Neural cell (in vitro differentiated cells): ENCODE results near the gene FKTN. TPM values are rescaled to one million over a fixed set of nuclear protein-coding genes. Genes with fewer than 3 reads are reported as not detected.
A peak's percentile ranks its signal among the peaks of the same experiment; 100 is the strongest.

Experiments
- H2AFZ ChIP-seq: fragments of 200-600, 300-800 bp; sonication (generic), shearing (Covaris generic); 2 replicates; pipeline ENCODE4 v1.6.0; 2014; ENCODE audit warnings: low read depth, mild to moderate bottlenecking, antibody characterized with exemption, low read length, moderate library complexity
- H3F3A ChIP-seq: fragments of 200-600 bp; shearing (Covaris generic); 2 replicates; pipeline ENCODE4 v1.6.1; 2016; ENCODE audit warnings: mild to moderate bottlenecking, moderate library complexity, mixed read lengths, antibody characterized with exemption, low read length; ENCODE audit not compliant: insufficient read depth, poor library complexity, severe bottlenecking
- H3K27ac ChIP-seq: fragments of 200-600, 300-800 bp; sonication (generic), shearing (Covaris generic); 2 replicates; pipeline ENCODE4 v1.5.1; 2014; ENCODE audit warnings: mild to moderate bottlenecking, low read length, moderate library complexity
- H3K27me3 ChIP-seq: fragments of 300-800, 200-600 bp; sonication (generic), shearing (Covaris generic); 2 replicates; pipeline ENCODE4 v1.6.0; 2014; ENCODE audit warnings: mild to moderate bottlenecking, low read depth, low read length, moderate library complexity; ENCODE audit not compliant: insufficient read depth
- H3K36me3 ChIP-seq: fragments of 300-800, 200-600 bp; sonication (generic), shearing (Covaris generic); 2 replicates; pipeline ENCODE4 v1.5.1; 2014; ENCODE audit warnings: mild to moderate bottlenecking, antibody characterized with exemption, low read length, moderate library complexity; ENCODE audit not compliant: insufficient read depth
- H3K4me2 ChIP-seq: fragments of 300-800, 200-600 bp; sonication (generic), shearing (Covaris generic); 2 replicates; pipeline ENCODE4 v1.6.0; 2014; ENCODE audit warnings: mild to moderate bottlenecking, low read length
- H3K4me3 ChIP-seq: fragments of 300-800, 200-600 bp; sonication (generic), shearing (Covaris generic); 2 replicates; pipeline ENCODE4 v1.5.1; 2014; ENCODE audit warnings: mild to moderate bottlenecking, low read length, moderate library complexity
- H3K79me2 ChIP-seq: fragments of 200-600 bp; shearing (Covaris generic); replicated peaks from 2 replicates; pipeline ENCODE4 v1.6.0; 2014; ENCODE audit warnings: mild to moderate bottlenecking, low read length, moderate library complexity; ENCODE audit not compliant: insufficient read depth
- H3K9ac ChIP-seq: fragments of 300-800, 200-600 bp; sonication (generic), shearing (Covaris generic); 2 replicates; pipeline ENCODE4 v1.6.1; 2016; ENCODE audit warnings: mild to moderate bottlenecking, low read length, mixed read lengths
- H3K9me2 ChIP-seq: fragments of 200-600 bp; shearing (Covaris generic); 2 replicates; pipeline ENCODE4 v1.6.1; 2016; ENCODE audit warnings: mild to moderate bottlenecking, low read length, mixed read lengths; ENCODE audit not compliant: insufficient read depth
- H3K9me3 ChIP-seq: fragments of 200-600, 300-800 bp; sonication (generic), shearing (Covaris generic); 2 replicates; pipeline ENCODE4 v1.6.1; 2016; ENCODE audit warnings: mild to moderate bottlenecking, mixed run types, low read length, moderate library complexity, mixed read lengths
- H4K20me1 ChIP-seq: fragments of 200-600 bp; shearing (Covaris generic); 2 replicates; pipeline ENCODE4 v1.6.1; 2016; ENCODE audit warnings: mild to moderate bottlenecking, mixed run types; ENCODE audit not compliant: insufficient read depth
- CTCF ChIP-seq: fragments of 450-650 bp; IDR thresholded peaks from 2 replicates; pipeline ENCODE4 v1.5.1; 2014; ENCODE audit warnings: antibody characterized with exemption, mild to moderate bottlenecking, moderate library complexity; ENCODE audit not compliant: poor library complexity, severe bottlenecking
- EP300 ChIP-seq: fragments of 450-650 bp; conservative IDR thresholded peaks from 2 replicates; pipeline ENCODE4 v1.6.1; 2014; ENCODE audit warnings: antibody characterized with exemption, mild to moderate bottlenecking, moderate library complexity; ENCODE audit not compliant: poor library complexity, severe bottlenecking
- EZH2 ChIP-seq: fragments of 200-600, 300-800 bp; shearing (Covaris generic), sonication (generic); IDR thresholded peaks from 2 replicates; pipeline ENCODE4 v1.6.1; 2014; ENCODE audit warnings: antibody characterized with exemption, low read length, borderline replicate concordance, mild to moderate bottlenecking; ENCODE audit not compliant: insufficient read depth, poor library complexity, severe bottlenecking
- MXI1 ChIP-seq: fragments of 450-650 bp; conservative IDR thresholded peaks from 2 replicates; pipeline ENCODE4 v1.6.1; 2014; ENCODE audit warnings: antibody characterized with exemption, mild to moderate bottlenecking; ENCODE audit not compliant: poor library complexity, severe bottlenecking
- POLR2AphosphoS5 ChIP-seq: IDR thresholded peaks from 2 replicates; pipeline ENCODE4 v1.6.1; 2012
- RAD21 ChIP-seq: fragments of 450-650 bp; conservative IDR thresholded peaks from 2 replicates; pipeline ENCODE4 v1.6.1; 2014; ENCODE audit warnings: antibody characterized with exemption, mild to moderate bottlenecking, moderate library complexity
- REST ChIP-seq: IDR thresholded peaks from 2 replicates; pipeline ENCODE4 v1.6.1; 2012; ENCODE audit warnings: borderline replicate concordance
- SMC3 ChIP-seq: fragments of 450-650 bp; conservative IDR thresholded peaks from 2 replicates; pipeline ENCODE4 v1.6.1; 2014; ENCODE audit warnings: antibody characterized with exemption, mild to moderate bottlenecking, moderate library complexity; ENCODE audit not compliant: poor library complexity
- TAF1 ChIP-seq: IDR thresholded peaks from 2 replicates; pipeline ENCODE4 v1.6.1; 2012; ENCODE audit warnings: low read depth
- polyA minus RNA-seq: library from RNA; depleted of rRNA, polyadenylated mRNA; stranded (reverse); fragments of >200 nt; gene quantifications from 2 replicates; pipeline ENCODE4 v1.2.3, GENCODE V29; 2014
- polyA plus RNA-seq: library from polyadenylated mRNA; depleted of rRNA; stranded (reverse); fragments of >200 nt; gene quantifications from 2 replicates; pipeline ENCODE4 v1.2.3, GENCODE V29; 2014

FKTN gene
- polyA plus RNA-seq (20.1 and 52.1 TPM in 2 replicates), polyA minus RNA-seq (40.2 and 43.2 TPM in 2 replicates)

GRCh38 chr9:105557804-105558610 is at the start of gene FKTN:
TSS of gene FKTN (plus strand) at chr9:105558131. CDS start at chr9:105575033, 16,902 bp downstream.
- Histone ChIP-seq H3K9me3 (peaks cover 7% of the 10 kb centered on the region), H3K9me2 (no peaks in the 10 kb centered on the region), H3K36me3 (no peaks in the 10 kb centered on the region), H3K4me2 (peak within 1 kb of the TSS; percentile 82), H3K9ac (peak within 1 kb of the TSS; percentile 70), H3K79me2 (peaks cover 9% of the 10 kb centered on the region), H2AFZ (peak within 1 kb of the TSS; percentile 89), H3K27ac (peak within 1 kb of the TSS; percentile 38), H3K27me3 (no peaks in the 10 kb centered on the region), H3K4me3 (peak within 1 kb of the TSS; percentile 90), H3F3A (no peaks in the 10 kb centered on the region), H4K20me1 (no peaks in the 10 kb centered on the region)
- TF ChIP-seq MXI1 (peak; percentile 83), POLR2AphosphoS5 (peak; percentile 61), RAD21 (peak; percentile 28), EP300 (no peak), CTCF (peak; percentile 11), REST (peak; percentile 71), TAF1 (peak; percentile 92), SMC3 (peak; percentile 35), EZH2 (no peak)

- Histone ChIP-seq H4K20me1 (no peaks in the 10 kb centered on the region), H3K9me3 (no peaks in the 10 kb centered on the region), H3K36me3 (peaks cover 4% of the 10 kb centered on the region), H3K79me2 (no peaks in the 10 kb centered on the region), H3K4me3 (no peak overlapping the region), H3K9ac (no peak overlapping the region), H3K9me2 (no peaks in the 10 kb centered on the region), H3K27me3 (no peaks in the 10 kb centered on the region), H3K27ac (no peak overlapping the region), H2AFZ (no peak overlapping the region), H3F3A (no peaks in the 10 kb centered on the region), H3K4me2 (no peak overlapping the region)
- TF ChIP-seq MXI1: no peak
- no peak for TF ChIP-seq SMC3
- TF ChIP-seq EZH2: no peak
- TF ChIP-seq TAF1: no peak
- no peak for TF ChIP-seq CTCF
- no peak for TF ChIP-seq POLR2AphosphoS5
- no peak for TF ChIP-seq RAD21
- TF ChIP-seq EP300: no peak
- no peak for TF ChIP-seq REST
These were observed 49.4 kb upstream of the FKTN start for GRCh38 chr9:105508530-105508929.
